HG03280 (cell line): ENCODE measurements around the gene BANF2.
"Not testable (repeated sequence)": the region's sequence is repeated elsewhere in the genome, so short reads cannot be mapped to it uniquely, and the experiment has no call there.

ENCODE experiments used
- ATAC-seq: cut with Tn5 transposase; IDR thresholded peaks from one replicate; pipeline ENCODE4 v1.9.1; 2021; ENCODE audit warnings: mild to moderate bottlenecking, moderate library complexity; ENCODE audit not compliant: unreplicated experiment

The BANF2 gene

GRCh38 chr20:17682103-17682888 lies 17.5 kb upstream of the BANF2 start, which contains the start of gene RRBP1:
Gene RRBP1, minus strand, starts transcription at chr20:17682242. Its CDS starts 21,735 bp downstream, at chr20:17660507.
- ATAC-seq: peak; percentile 85

DNA sequence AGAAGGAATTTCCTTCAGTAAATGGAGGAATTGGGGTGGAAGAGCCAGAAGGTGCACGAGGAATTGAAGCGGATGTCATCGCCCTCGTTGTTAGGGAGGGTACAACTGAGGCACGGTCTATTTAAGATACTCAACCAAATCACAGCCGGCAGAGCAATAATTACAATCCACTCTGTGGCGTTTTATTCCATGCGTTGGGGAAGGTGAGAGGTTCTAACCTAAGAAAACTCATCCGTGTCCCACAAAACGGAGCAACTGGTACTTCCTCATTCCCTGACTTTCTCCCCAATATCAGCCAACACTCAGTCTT lies 16.9 kb upstream of the BANF2 start:
- ATAC-seq: no peak

DNA sequence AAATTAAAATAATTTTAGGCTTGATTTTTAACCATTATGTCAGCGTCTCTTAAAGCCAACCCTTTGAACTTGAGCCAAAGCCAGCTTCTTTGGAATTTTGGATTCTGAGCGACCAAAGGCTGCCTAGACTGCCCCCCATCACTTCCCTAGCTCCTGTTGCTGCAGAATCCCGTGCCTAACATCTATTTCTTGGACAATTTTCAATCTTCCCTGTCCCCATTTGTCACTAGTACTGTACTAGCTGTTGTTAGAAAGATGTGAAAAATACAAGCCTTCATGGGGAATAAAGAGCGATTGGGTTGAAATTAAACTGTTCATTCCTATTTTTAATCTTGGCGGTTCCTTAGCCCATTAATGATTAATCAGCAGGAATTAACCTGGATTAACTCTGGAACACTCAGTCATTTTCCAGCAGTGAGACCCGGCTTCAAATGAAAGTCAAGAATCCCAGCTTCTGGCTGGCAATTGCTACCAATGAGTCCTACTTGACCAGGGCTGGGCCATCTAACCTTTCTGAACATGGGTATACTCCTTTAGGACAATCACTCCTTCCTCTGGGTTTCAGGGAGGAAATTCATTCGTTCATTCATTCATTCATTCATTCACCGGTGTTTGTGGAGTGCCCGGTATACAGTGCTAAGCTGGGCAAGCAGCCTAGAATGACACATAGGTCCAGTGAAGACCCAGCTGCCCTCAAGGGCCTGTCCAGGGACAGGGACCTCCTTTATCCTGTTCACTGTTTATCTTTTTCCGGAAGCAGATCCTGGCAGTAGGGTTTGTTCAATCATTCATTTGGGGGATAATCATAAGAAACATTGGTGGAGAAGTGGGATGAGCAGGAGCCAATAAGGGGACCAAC lies 16.3 kb upstream of the BANF2 start:
- ATAC-seq: no peak

DNA sequence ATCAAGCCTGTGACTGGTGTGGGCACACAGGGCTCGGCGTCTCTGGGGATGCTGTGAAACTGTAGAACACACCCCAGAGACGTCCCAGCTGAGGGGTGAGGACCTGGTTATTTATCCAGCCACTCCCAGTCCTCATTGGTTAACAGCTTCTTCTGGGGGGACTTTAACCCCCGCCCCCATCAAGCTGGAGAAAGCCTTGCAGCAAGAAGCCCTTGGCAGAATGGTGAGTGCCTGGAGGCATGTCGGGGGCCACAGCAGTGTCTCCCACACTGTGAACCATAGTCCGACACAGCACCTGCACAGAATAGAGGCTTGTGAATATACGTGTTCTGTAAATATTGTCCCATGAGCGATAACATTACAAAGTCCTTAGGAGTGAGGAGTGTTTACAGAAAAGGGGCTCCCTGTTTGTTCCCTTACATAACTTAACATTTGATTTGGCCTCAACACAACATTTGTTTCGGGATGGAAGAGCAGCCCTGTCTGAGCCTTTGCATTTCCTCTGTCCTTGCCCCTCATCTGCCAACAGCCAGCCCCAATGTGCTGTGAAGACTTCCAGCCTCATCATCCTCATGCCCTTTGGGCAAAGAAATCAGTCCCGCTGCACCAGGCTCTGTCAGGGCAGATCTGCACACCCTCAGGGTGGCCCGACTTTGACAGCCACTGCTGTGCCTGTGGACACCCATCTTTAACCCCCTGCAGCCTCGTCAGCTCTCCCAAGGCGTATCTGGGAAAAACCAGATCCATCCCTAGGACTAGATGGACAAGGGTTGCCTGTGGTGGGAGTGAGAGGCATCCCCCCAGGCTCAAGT lies 15.5 kb upstream of the BANF2 start:
- no peak for ATAC-seq

GRCh38 chr20:17685168-17685567 lies 14.6 kb upstream of the BANF2 start:
- ATAC-seq: no peak

GRCh38 chr20:17687800-17688199 lies 12.0 kb upstream of the BANF2 start:
- no peak for ATAC-seq

- ATAC-seq: no peak
Measured at GRCh38 chr20:17688965-17689364, 10.8 kb upstream of the BANF2 start.

DNA sequence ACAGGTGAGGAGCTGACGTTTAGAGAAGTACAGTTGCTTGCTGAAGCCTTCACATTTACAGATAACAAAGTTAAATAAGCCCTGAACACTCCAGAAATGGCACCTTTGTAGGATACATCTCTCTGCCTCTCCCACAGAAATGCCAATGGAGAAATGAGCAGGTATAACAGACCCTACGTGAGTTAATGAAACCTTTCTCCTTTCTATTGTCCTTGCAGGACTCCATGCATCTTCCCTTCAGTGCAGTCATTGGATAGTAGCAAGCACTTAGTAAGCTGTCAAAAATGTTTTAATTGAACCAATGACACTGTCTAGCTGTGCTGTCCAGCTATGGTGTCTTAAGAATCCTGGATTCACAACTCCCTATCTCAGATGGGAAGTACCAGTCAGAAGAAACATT lies 9.6 kb upstream of the BANF2 start:
- ATAC-seq: no peak

DNA sequence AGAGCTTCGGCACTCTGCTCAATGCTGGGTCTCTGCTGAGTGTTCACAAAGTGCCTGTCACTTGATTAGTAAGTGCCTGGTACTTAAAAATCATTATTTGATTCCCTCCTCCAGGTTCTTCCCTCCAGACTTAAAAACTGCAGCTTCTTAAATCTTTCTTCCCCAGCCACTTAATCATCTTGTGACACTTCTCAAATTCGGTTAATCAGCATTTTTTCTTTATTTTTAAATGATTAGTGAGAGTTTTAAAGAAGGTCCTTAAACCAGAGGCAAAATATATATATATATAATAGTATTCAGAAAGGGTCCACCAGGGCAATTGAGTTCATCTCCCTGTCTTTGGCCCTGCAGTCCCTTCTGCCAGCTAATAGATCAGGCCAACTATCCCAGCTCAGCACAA lies 8.0 kb upstream of the BANF2 start:
- ATAC-seq: no peak

DNA sequence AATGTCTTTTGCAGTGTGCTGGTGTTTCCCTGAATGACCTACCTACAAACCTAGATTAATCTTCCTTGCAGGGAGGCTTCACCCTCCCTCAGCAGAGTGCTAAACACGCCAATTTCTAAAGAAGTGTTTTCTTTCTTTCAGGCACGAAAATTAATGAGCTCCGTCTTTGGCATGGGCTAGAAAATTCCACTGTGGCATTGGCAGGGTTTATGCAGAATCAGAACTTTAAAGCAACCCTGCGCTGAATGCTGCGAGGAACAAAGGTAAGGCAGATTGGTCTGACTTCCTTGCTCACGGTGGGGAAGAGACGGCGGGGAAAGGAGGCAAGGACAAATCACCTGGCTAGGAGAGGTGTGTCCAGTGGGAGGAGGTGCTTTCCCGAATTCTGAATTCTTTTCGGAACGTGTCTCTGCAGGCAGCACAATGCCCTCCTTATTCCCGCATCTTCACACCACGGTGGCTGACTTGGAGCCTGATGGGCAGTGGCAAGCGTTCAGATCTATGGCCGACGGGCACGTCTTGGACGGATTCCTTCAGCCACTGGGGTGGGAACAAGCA lies 6.2 kb upstream of the BANF2 start:
- no peak for ATAC-seq

DNA sequence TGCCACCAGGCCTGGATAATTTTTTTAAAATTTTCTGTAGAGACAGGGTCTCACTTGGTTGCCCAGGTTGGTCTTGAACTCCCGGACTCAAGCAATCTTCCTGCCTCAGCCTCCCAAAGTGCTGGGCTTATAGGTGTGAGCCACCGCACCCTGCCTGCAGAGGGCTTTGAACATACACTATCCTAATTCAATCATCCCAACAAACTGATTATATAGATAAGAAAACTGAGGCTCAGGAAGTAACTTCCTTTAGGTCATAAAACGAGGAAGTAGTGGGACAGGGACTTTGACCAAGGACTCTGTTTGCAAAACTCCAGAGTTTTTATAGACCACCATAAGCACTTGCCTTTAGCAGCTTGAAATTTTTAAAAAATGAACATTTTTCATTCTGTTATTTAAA lies 5.0 kb upstream of the BANF2 start:
- no peak for ATAC-seq

GRCh38 chr20:17696287-17696686 lies 3.5 kb upstream of the BANF2 start:
- no peak for ATAC-seq

DNA sequence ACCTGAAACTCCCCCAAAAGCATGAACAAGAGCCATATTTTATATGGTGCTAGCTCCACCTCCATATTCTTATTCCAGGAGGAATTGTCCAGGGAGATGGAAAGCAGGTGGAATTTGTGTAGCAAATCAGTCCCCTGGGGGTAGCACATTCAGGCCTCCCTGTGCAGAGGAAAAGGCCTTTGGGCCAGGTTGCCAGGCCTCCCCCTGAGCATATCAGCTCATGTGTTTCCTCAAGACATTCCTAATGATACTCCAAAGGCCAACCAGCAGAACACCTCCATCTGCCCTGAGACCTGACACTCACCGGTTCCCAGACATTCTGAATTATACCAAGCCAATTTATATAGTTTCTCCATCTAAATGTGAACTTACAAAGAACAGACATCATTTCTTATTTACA lies 2.6 kb upstream of the BANF2 start:
- ATAC-seq: no peak

GRCh38 chr20:17698384-17698783 lies 1.4 kb upstream of the BANF2 start:
- no peak for ATAC-seq

- ATAC-seq: no peak
Measured at GRCh38 chr20:17700637-17701036, 871 bp downstream of the BANF2 start.

GRCh38 chr20:17701826-17702225 lies 2.1 kb downstream of the BANF2 start:
- ATAC-seq: no peak

GRCh38 chr20:17704589-17705317 lies 5.0 kb downstream of the BANF2 start:
- ATAC-seq: no peak

DNA sequence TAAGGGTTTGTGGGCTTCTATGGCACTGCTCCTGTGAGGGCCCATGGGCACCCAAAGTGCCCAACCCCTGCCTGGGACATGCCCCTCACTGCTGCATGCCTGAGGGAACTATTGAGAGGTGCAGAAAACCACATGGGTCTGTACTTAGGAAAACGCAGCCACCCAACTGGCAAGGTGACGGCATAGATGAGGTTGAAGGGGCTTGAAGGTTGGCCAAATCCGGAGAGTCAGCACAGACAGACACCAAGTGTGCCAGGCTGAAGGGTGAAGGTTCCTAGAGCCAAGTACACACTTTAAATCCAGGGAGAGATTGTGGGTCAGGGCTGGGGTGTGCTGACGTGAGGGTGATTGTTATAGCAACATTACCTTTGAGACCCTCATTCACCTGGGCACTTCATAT lies 6.2 kb downstream of the BANF2 start:
- ATAC-seq: no peak

- ATAC-seq: no peak
Measured at GRCh38 chr20:17706632-17707031, 6.9 kb downstream of the BANF2 start.

GRCh38 chr20:17707951-17708350 lies 8.2 kb downstream of the BANF2 start:
- not testable (repeated sequence) for ATAC-seq
